SK-MEL-5 (cell line): Measurements from ENCODE around the gene FAM3A. TPM values are rescaled to one million over a fixed set of nuclear protein-coding genes. Genes with fewer than 3 reads are reported as not detected.

Source experiments
- DNase-seq: peaks from one replicate; pipeline ENCODE4 v3.0.0-alpha.2; 2016; ENCODE audit warnings: low read depth, low spot score
- in situ Hi-C: cut with HindIII; loops from 2 replicates; pipeline ENCODE4 v1.10.0; 2016; ENCODE audit warnings: low sequenced_read_pairs, high pct_unique_total_duplicates, low pct_unique_long_range_greater_than_20kb
- total RNA-seq: library from RNA; depleted of rRNA; stranded (reverse); fragments of >200 nt; shearing (Covaris generic); gene quantifications from 2 replicates; pipeline ENCODE4 v1.2.3, GENCODE V29; 2014

The FAM3A gene
- total RNA-seq, 1 experiment from 2014 or later = 25.6 TPM

GRCh38 chrX:154487518-154488290 lies 28.3 kb downstream of the FAM3A start:
- in situ Hi-C loops = no loop called here
- DNase-seq = no peak

GRCh38 chrX:154486396-154487207 lies 29.4 kb downstream of the FAM3A start, which contains the start of gene UBL4A:
Gene UBL4A, minus strand, starts transcription at chrX:154486615. Its CDS starts 31 bp downstream, at chrX:154486584.
- in situ Hi-C loops = no loop called here

DNA sequence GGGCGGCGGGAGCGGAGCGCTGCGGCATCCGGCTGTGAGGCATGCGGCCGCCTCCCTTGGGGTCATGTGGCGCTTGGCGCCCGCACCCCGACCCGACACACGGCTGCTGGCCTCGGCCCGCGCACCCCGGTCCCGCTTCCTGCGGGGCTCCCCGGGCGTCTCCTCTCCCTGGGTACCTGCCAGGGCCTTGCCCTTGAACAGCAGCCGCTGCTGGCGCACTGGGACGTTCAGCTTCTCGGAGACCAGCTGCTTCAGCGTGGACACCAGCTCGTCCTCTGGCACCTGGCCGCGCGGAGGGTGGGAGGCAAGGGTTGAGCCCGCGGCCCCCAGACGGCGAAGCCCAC lies 30.0 kb downstream of the FAM3A start:
- in situ Hi-C loops = no loop called here
- DNase-seq = no peak

More at GRCh38 chrX:154486396-154487207, 29.4 kb downstream of the FAM3A start, which contains the start of gene UBL4A:
- peak; percentile 41 for DNase-seq

GRCh38 chrX:154485150-154486051 lies 30.6 kb downstream of the FAM3A start:
- in situ Hi-C loops = no loop called here
- no peak for DNase-seq

DNA sequence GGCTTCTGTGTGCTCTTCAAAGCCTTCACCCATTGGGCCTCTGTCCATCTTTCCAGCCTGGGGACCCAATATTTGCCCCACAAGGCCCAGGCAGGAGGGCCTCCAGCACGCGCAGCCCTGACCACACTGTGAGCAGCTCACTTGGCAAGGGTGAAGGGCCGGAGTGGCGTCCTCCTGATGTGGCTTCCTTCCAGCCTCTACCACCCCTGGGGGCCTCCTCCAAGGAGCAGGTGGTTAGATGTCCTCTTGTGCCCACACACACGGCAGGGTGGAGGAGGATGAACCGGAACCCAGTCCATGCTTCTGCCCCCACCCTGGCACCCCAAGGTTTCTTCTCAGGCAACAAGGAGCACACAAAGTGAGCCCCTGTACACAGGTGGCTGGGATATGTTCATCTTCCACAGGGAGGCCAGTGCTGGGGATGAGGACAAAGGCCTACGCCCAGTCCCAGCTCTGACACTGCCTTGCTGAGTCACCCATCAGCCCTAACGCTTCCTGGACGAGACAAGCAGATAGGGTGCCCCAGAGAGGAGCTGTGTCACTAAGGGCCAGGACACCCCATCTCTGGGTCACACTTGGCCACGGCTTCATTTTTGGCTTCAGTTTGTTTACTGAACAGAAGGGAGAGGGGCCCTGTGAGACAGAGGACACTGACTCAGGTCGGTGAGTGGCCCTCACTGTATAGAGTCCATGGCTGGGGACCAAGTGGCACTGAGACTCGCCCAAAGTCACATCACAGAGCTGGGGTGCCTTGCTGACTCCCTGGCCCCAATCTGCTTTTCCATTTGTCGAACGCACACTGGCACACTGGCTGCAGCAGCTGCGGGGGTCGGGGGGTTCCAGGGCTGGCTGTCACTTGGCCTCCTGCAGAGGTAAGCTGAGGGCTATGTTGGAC lies 31.5 kb downstream of the FAM3A start:
- in situ Hi-C loops = no loop called here
- DNase-seq = no peak

- no peak for DNase-seq
- in situ Hi-C loops = no loop called here
Observed at GRCh38 chrX:154483325-154483724, 32.7 kb downstream of the FAM3A start.

GRCh38 chrX:154482786-154483185 lies 33.2 kb downstream of the FAM3A start:
- DNase-seq = no peak
- in situ Hi-C loops = no loop called here

DNA sequence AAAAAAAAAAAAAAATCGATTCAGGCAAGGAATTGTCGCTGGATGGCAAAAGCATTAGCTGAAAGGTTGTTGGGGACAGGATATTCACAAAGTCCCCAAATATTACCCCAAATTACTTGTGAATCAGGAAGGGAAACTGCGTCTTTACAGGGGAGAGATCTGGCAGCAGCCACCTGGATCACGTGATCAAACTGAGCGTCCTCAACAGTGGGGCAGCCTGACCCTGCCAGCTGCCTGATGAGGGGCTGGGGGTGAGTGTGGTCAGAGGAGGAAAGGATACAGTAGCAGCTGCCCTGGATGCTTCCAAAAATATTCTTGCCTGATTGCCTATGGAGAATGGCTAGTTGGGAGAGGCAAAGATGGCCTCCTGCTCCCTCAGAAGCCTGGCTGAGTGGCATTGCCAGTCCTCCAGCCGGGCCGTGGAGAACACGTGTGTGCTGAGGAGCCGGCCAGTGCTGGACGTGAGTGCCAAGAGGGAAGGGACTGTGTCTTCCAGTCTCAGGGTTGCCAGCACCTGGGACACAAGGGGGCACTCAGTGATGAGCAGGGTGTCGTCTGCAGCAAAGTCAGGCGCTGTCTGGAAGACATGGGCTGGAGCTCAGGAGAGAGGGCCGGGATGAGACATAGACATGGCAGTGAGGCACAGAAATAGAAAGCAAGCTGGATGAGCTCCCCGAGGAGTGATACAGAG lies 34.0 kb downstream of the FAM3A start:
- DNase-seq = no peak
- in situ Hi-C loops = no loop called here

DNA sequence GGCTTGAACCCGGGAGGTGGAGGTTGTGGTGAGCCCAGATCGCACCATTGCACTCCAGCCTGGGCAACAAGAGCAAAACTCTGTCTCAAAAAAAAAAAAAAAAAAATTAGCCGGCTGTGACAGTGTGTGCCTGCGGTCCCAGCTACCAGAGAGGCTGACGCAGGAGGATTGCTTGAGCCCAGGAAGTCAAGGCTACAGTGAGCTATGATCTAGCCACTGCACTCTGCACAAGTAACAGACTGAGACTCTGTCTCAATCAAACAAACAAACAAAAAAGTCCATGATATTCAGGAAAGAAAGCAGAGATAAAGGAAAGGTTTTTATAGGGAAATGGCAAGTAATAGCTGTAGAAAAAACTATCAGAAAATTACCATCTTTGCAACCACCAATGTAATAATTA lies 34.8 kb downstream of the FAM3A start:
- in situ Hi-C loops = no loop called here

GRCh38 chrX:154478728-154479622 lies 37.1 kb downstream of the FAM3A start, which contains the start of gene LAGE3:
Gene LAGE3, minus strand, starts transcription at chrX:154479281. Its CDS starts 366 bp downstream, at chrX:154478915.
- DNase-seq = peak; percentile 86
- in situ Hi-C loops = no loop called here

More for the DNA sequence above, 34.8 kb downstream of the FAM3A start:
- DNase-seq = no peak

DNA sequence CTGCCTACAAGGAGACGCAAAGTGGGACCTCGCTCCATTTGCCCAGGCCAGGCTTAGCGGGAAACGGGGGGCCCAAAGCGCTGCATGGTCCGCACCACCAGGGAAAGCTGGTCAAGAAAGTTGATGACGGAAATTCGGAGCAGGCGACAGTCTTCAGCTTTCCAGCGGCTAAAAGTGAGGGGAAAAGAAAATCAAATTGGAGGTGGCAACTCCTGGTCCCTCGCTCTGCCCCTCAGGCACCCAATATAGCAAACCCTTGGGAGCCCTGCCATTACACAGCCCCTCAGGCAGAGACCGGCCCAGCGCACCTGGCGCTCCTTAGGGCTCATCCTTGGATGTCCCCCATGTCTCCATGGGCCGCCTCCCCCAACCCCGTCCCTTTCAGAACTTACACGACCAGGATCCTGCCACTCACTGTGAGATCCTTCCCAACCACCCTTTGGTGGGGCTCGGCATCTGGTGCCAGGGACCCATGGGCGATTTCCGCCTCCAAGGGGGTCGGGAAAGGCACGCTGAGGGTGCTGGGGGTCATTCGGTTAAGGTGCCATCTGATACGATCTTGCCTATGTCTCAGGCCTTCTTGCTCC lies 38.0 kb downstream of the FAM3A start:
- no peak for DNase-seq
- in situ Hi-C loops = no loop called here

DNA sequence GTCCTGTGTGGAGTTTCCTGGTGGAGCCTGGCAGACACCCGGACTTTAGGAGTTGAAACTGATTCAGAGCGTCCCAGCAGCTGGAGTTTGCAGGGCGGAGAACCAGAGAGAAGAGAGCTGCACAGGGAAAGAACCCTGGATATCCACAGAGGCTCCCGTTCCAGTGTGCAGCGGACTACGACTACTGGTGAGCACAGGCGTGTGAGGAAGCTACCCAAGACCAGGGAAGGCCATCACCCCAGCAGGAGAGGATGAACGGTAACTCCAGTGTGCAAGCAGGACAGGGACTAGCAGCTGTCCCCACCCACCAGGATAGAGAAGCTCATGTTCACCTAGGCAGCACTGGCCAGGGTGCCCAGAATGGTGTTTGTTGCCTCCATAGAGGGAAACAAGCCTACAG lies 39.2 kb downstream of the FAM3A start:
- in situ Hi-C loops = no loop called here
- no peak for DNase-seq

DNA sequence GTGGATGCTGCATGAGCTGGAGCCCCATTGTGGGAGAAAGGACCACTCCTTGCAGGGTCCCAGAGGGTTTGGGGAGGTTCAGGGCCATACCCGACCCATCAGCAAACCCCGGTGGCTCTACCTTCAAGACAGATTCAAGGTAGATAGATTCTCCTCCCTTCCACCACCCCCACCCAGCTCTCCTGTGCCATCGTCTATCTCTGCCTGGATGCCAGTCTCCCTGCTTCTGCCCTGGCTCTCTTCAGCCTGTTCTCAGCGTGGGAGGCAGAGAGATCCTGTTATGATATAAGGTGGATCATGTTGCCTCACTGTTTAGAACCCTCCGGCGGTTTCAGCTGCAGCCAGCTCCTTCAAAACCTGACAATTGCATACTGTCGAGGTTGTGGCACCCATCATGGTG lies 42.3 kb downstream of the FAM3A start:
- in situ Hi-C loops = no loop called here
- DNase-seq = no peak

DNA sequence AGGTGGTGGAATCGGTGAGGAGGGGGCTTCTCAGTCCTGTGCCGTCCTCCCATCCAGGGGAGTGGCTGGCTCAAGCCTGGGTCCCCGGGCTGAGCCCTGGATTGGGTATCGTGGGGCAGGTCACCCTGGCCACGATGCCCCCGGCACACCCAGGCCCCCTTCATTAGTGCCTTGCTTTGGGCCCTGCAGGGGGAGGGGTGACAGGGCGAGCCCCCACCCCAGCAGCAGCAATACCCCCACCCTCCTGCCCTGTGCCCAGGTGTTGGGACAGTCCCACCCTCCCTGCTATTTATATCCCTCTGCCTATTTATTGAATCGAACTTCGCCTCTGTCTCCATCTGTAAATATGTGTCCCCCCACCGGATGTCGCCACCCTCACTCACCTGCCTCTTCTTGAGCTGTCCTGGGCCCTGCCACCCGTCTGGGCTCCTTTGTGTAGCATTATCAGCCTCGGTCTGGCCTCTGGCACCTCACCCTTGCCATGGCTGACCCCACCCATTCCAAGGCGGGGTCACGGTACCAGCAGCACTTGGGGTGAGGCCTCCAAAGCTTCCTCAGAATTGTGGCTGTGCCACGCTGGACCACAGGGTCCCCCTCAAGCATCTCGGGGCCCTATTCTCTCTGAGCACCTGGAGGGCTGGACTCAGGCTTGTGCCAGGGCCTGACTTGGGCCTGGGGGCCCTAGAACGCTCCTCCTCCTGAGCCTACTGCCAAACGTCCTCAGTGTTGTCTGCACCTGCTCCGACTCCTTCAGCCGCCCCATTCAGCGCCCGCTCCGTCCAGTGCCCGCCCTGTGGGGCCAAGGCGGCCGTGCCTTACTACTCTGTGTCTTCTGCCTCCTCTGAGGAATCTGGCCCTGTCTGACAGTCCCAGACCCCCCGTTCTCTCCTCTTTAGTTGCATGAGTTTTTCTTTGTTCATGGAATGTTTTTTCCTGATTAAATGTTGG lies 43.1 kb downstream of the FAM3A start:
- in situ Hi-C loops = no loop called here
- no peak for DNase-seq
